ENCODE results near the gene LONRF2. TPM values are rescaled to one million over a fixed set of nuclear protein-coding genes. Genes with fewer than 3 reads are reported as not detected.

Gene LONRF2
- total RNA-seq, 4 donors from 2014 or later, result 2.3 to 4.8 (median 2.6) TPM

DNA sequence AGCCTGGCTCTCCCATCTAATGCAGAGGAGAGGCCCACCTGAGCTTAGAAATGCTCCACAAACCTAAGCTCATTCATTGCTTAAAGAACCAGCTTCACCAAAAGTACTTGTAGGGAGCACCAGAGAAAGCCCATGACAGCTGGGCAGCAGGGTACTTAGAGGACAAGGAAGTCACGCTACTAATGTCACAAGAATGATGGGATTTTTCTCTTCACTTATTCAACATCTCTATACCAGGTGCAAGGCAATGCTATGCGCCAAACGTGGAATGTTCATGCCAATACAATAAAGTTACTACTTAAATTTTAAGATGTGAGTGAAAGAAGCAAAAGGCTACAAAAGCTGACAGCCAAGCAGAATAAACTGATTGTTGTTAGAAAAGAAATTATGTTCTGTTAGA lies 36.0 kb downstream of the LONRF2 start:
- intact Hi-C loops (cut with DNase I; ENCODE audit: low total_unique reads) (no loop called here), in situ Hi-C loops (cut with MboI; ENCODE audit: low pct_ligation_motif_present in 1 of 4, low pct_unique_long_range_greater_than_20kb in 1 of 4, low sequenced_read_pairs in 3 of 4) (no loop called here)
- no peaks in the 10 kb centered on the region for H3K36me3 ChIP-seq
- WGBS, 2 donors (ENCODE audit: low coverage in 1 of 2), result 85% methylated on average over 3 of the region's 3 CpGs; no CpG with 5 or more reads in 1 of the 2 donors
- H3K9me3 ChIP-seq, result no peaks in the 10 kb centered on the region
- DNase-seq, result no peak
- no peak overlapping the region for H3K4me3 ChIP-seq
- no peak overlapping the region for H3K27ac ChIP-seq
- no peak for TF ChIP-seq POLR2A (IDR thresholded peaks at IDR 0.05)
- TF ChIP-seq, protein P1, sequence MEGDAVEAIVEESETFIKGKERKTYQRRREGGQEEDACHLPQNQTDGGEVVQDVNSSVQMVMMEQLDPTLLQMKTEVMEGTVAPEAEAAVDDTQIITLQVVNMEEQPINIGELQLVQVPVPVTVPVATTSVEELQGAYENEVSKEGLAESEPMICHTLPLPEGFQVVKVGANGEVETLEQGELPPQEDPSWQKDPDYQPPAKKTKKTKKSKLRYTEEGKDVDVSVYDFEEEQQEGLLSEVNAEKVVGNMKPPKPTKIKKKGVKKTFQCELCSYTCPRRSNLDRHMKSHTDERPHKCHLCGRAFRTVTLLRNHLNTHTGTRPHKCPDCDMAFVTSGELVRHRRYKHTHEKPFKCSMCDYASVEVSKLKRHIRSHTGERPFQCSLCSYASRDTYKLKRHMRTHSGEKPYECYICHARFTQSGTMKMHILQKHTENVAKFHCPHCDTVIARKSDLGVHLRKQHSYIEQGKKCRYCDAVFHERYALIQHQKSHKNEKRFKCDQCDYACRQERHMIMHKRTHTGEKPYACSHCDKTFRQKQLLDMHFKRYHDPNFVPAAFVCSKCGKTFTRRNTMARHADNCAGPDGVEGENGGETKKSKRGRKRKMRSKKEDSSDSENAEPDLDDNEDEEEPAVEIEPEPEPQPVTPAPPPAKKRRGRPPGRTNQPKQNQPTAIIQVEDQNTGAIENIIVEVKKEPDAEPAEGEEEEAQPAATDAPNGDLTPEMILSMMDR (IDR thresholded peaks at IDR 0.05), result no peak
- no peak for TF ChIP-seq POLR2AphosphoS5 (IDR thresholded peaks at IDR 0.05)
- no peak for TF ChIP-seq EP300 (IDR thresholded peaks at IDR 0.05; ENCODE audit: low read depth)
- H3K27me3 ChIP-seq, result no peaks in the 10 kb centered on the region
- no peaks in the 10 kb centered on the region for H3K4me1 ChIP-seq

DNA sequence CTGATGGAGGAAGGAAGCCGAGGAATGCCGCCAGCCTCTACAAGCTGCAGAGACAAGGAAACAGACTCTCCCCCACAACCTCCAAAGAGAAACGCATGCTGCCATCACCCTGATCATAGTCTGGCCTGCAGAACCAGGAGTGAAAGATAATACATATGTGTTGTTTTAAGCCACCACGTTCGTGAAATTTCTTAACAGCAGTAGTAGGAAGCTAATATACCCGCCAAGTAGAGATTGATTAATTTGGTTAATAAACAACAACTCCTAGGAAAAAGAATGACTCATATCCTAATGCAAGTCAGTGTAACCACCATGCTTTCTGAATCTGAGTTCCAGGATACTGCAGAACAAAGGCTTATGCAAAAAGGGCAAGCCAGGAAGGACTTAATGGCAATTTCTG lies 36.6 kb downstream of the LONRF2 start:
- DNase-seq, result no peak
- H3K27me3 ChIP-seq, result no peaks in the 10 kb centered on the region
- no peak overlapping the region for H3K27ac ChIP-seq
- in situ Hi-C loops (cut with MboI; ENCODE audit: low pct_ligation_motif_present in 1 of 4, low pct_unique_long_range_greater_than_20kb in 1 of 4, low sequenced_read_pairs in 3 of 4) (no loop called here), intact Hi-C loops (cut with DNase I; ENCODE audit: low total_unique reads) (no loop called here)
- H3K4me3 ChIP-seq, result no peak overlapping the region
- H3K9me3 ChIP-seq, result no peaks in the 10 kb centered on the region
- H3K4me1 ChIP-seq, result no peaks in the 10 kb centered on the region
- no peaks in the 10 kb centered on the region for H3K36me3 ChIP-seq
- WGBS, 2 donors (ENCODE audit: low coverage in 1 of 2), result 64 to 76% methylated on average over 5 to 6 of the region's 6 CpGs
- TF ChIP-seq POLR2A (IDR thresholded peaks at IDR 0.05) (no peak), EP300 (IDR thresholded peaks at IDR 0.05; ENCODE audit: low read depth) (no peak), POLR2AphosphoS5 (IDR thresholded peaks at IDR 0.05) (no peak)
- TF ChIP-seq, protein P1 (IDR thresholded peaks at IDR 0.05), result no peak

DNA sequence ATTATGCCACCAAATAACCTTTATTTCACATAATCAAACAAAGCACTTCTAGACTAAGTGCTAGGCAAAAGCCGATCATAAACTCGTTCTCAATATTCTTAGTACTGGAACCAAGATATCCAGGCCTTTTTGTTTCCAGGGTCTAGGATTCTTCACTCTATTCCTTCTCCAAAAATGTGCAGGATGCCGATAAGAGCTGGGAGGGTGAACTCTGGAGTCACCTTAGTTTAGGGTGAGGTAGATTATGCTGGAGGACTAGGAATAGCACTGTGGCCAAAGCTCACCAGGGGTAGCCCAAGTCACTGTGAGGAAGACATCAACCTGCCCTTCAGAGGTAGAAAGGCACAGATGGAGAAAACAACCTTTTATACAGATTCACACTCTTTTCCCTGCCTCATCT lies 37.3 kb downstream of the LONRF2 start:
- H3K4me1 ChIP-seq, result no peaks in the 10 kb centered on the region
- H3K27me3 ChIP-seq, result no peaks in the 10 kb centered on the region
- intact Hi-C loops (cut with DNase I; ENCODE audit: low total_unique reads), result no loop called here
- no peaks in the 10 kb centered on the region for H3K9me3 ChIP-seq
- TF ChIP-seq POLR2AphosphoS5 (IDR thresholded peaks at IDR 0.05) (no peak), EP300 (IDR thresholded peaks at IDR 0.05; ENCODE audit: low read depth) (no peak), POLR2A (IDR thresholded peaks at IDR 0.05) (no peak)
- TF ChIP-seq, protein P1 (IDR thresholded peaks at IDR 0.05), result no peak
- in situ Hi-C loops (cut with MboI; ENCODE audit: low pct_ligation_motif_present in 1 of 4, low pct_unique_long_range_greater_than_20kb in 1 of 4, low sequenced_read_pairs in 3 of 4), result no loop called here
- no peak for DNase-seq
- 26 to 54% methylated on average over 3 of the region's 3 CpGs for WGBS, 2 donors (ENCODE audit: low coverage in 1 of 2)
- H3K36me3 ChIP-seq, result no peaks in the 10 kb centered on the region
- no peak overlapping the region for H3K27ac ChIP-seq
- no peak overlapping the region for H3K4me3 ChIP-seq

DNA sequence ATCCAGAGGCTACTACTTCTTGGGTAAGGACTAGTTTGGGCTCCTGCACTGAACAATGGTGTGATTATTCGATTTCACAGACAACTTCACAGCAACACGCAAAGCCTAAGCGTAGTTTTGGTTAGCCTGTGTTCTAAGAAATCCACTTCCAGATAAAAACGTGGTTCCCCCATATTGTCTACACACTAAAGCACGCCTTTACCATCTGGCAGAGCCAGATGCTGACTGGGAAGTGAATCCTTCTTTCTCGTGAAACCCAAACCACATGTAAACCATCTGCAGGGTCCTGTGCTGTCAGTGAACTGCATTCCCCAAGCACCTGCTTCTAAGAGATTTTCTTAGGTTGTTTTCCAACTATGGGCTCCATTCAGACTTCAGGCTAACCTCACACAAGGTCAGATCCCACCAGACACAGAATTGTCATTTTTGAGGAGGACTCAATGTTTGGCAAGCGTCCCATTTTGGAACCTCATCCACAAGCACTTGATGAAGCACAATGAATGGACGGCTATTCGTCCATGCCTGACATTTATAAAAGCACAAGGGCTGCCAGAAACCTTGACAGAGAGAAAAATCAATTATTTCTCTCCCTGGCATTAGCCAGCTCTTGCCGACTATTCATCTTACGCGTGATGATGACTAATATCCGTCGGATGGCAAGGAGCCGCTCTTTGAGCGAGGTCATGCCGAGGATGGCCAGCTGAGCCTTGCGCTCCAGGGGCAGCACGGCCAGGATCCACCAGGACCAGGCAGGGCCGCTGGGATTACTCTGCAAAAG lies 38.4 kb downstream of the LONRF2 start:
- intact Hi-C loops (cut with DNase I; ENCODE audit: low total_unique reads), result no loop called here
- in situ Hi-C loops (cut with MboI; ENCODE audit: low pct_ligation_motif_present in 1 of 4, low pct_unique_long_range_greater_than_20kb in 1 of 4, low sequenced_read_pairs in 3 of 4), result no loop called here
- H3K27ac ChIP-seq, result no peak overlapping the region
- WGBS, 2 donors (ENCODE audit: low coverage in 1 of 2), result 81 to 86% methylated on average over 15 to 20 of the region's 20 CpGs
- no peaks in the 10 kb centered on the region for H3K27me3 ChIP-seq
- DNase-seq, result no peak
- no peaks in the 10 kb centered on the region for H3K9me3 ChIP-seq
- H3K36me3 ChIP-seq, result no peaks in the 10 kb centered on the region
- TF ChIP-seq, protein P1 (IDR thresholded peaks at IDR 0.05), result no peak
- no peaks in the 10 kb centered on the region for H3K4me1 ChIP-seq
- no peak overlapping the region for H3K4me3 ChIP-seq

Measured in transverse colon (tissue), 4 donors.